NT2/D1 (cell line): ENCODE data around the gene MCRIP2.

Source experiments
- YY1 ChIP-seq: IDR thresholded peaks from 2 replicates; pipeline ENCODE4 v1.6.1; 2011; ENCODE audit not compliant: insufficient read length, insufficient read depth
- ZNF274 ChIP-seq: IDR thresholded peaks from 2 replicates; pipeline ENCODE4 v1.6.1; 2011; ENCODE audit warnings: mild to moderate bottlenecking, low read depth, low read length

DNA sequence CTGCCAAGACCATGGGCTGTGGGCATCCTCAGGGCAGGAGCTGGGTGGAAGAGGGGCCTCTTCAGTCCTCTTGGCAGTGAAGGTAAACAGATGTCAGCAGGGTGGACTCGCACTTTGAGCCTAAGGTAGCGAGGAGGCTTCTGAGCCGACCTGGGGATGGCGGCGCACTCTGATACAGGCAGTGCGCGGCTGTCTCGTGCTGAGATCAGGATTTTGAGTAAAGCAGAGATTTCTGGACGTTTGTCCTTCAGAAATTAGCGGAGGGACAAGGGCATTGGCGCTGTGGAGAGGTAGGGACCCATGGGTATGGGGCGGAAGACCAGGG, 44.9 kb upstream of the MCRIP2 start:
- TF ChIP-seq ZNF274 (no peak), YY1 (no peak)
